HepG2 (cell line): ENCODE measurements around the gene GLS2. TPM values are rescaled to one million over a fixed set of nuclear protein-coding genes. Genes with fewer than 3 reads are reported as not detected.

Source experiments
- CC2D1A ChIP-seq: sonication (generic); formaldehyde crosslinking; IDR thresholded peaks from 2 replicates; pipeline ENCODE4 v1.8.1; 2023; ENCODE audit warnings: mild to moderate bottlenecking, missing genetic modification reagents
- CEBPB ChIP-seq: IDR thresholded peaks from 2 replicates; pipeline ENCODE4 v1.6.1; 2011; ENCODE audit warnings: low read depth, low read length, improper control_type of control experiment, borderline replicate concordance
- EHMT2 ChIP-seq: fragments of 200-600 bp; sonication (generic); IDR thresholded peaks from 2 replicates; pipeline ENCODE4 v1.7.0; 2017; ENCODE audit warnings: antibody characterized with exemption, low read depth, low read length, borderline replicate concordance
- ERF ChIP-seq: IDR thresholded peaks from 2 replicates; pipeline ENCODE4 v1.6.1; 2018; ENCODE audit warnings: missing biosample characterization, missing genetic modification reagents
- ESRRA ChIP-seq: sonication (generic); formaldehyde crosslinking; IDR thresholded peaks from 2 replicates; pipeline ENCODE4 v1.5.1; 2020; ENCODE audit warnings: mild to moderate bottlenecking, low read depth, missing genetic modification reagents
- HNRNPUL1 ChIP-seq: fragments of 200-400 bp; formaldehyde crosslinking; IDR thresholded peaks from 2 replicates; pipeline ENCODE4 v1.6.1; 2017; ENCODE audit warnings: low read depth, mild to moderate bottlenecking, low read length, moderate library complexity
- KIAA2018 ChIP-seq: sonication (generic); formaldehyde crosslinking; IDR thresholded peaks from 2 replicates; pipeline ENCODE4 v1.5.0; 2020; ENCODE audit warnings: mild to moderate bottlenecking, missing genetic modification reagents, borderline replicate concordance
- MLX ChIP-seq: IDR thresholded peaks from 2 replicates; pipeline ENCODE4 v1.6.1; 2016
- NR3C1 ChIP-seq: sonication (generic); formaldehyde crosslinking; IDR thresholded peaks from 2 replicates; pipeline ENCODE4 v1.4.0; 2020; ENCODE audit warnings: missing genetic modification reagents
- SP1 ChIP-seq, 2 experiments: fragments of 450-650 bp in 1 of 2; sonication (generic) in 1 of 2; formaldehyde crosslinking in 1 of 2; IDR thresholded peaks; 2 replicates each; pipeline versions ENCODE4 v1.4.0 to v1.6.1; 2016 to 2020; ENCODE audit warnings: missing genetic modification reagents in 1 of 2
- WIZ ChIP-seq: sonication (generic); formaldehyde crosslinking; IDR thresholded peaks from 2 replicates; pipeline ENCODE4 v1.5.1; 2020; ENCODE audit warnings: mild to moderate bottlenecking, missing genetic modification reagents
- ZNF44 ChIP-seq: sonication (generic); formaldehyde crosslinking; IDR thresholded peaks from 2 replicates; pipeline ENCODE4 v1.5.1; 2020; ENCODE audit warnings: mild to moderate bottlenecking, missing genetic modification reagents
- ZNF468 ChIP-seq: sonication (generic); formaldehyde crosslinking; IDR thresholded peaks from 2 replicates; pipeline ENCODE4 v1.8.0; 2022; ENCODE audit warnings: mild to moderate bottlenecking, moderate library complexity, missing genetic modification reagents
- ZNF546 ChIP-seq: sonication (generic); formaldehyde crosslinking; conservative IDR thresholded peaks from 2 replicates; pipeline ENCODE4 v1.8.1; 2023; ENCODE audit warnings: mild to moderate bottlenecking, missing genetic modification reagents
- ZNF549 ChIP-seq: sonication (generic); formaldehyde crosslinking; IDR thresholded peaks from 2 replicates; pipeline ENCODE4 v1.5.0; 2020; ENCODE audit warnings: missing genetic modification reagents
- ZSCAN30 ChIP-seq: sonication (generic); formaldehyde crosslinking; IDR thresholded peaks from 2 replicates; pipeline ENCODE4 v1.5.0; 2020; ENCODE audit warnings: mild to moderate bottlenecking, missing genetic modification reagents
- polyA plus RNA-seq, 8 experiments: library from polyadenylated mRNA; depleted of rRNA in 3 of 8; stranded (reverse) in 7 of 8; unstranded in 1 of 8; fragments of >200 nt; fragmentation: Illumina TruSeq in 4 of 8; extraction: Trizol in 4 of 8; gene quantifications; 2 replicates each; pipeline versions ENCODE4 v1.2.1 to v1.2.3, GENCODE V29; 2011 to 2016; ENCODE audit warnings: low read depth in 4 of 8, missing spikeins in 1 of 8, mixed read lengths in 1 of 8; ENCODE audit not compliant: insufficient read depth in 1 of 8
- total RNA-seq, 5 experiments: library from RNA; depleted of rRNA; stranded (reverse); fragments of >200 nt; fragmentation: Illumina TruSeq; extraction: Trizol; gene quantifications; 2 replicates each; pipeline ENCODE4 v1.2.3, GENCODE V29; 2016; ENCODE audit warnings: low read depth in 1 of 5
- TF ChIP-seq, protein P1 (sequence below): sonication (generic); formaldehyde crosslinking; IDR thresholded peaks from 2 replicates; pipeline ENCODE4 v1.4.0; 2020; ENCODE audit warnings: mild to moderate bottlenecking, low read depth, missing genetic modification reagents

GLS2 gene
- total and polyA plus RNA-seq, 2 of the 13 experiments (the other 11 are each of a cell fraction or from before 2014, with no cell fraction given): 8.6 to 12.2 TPM

DNA sequence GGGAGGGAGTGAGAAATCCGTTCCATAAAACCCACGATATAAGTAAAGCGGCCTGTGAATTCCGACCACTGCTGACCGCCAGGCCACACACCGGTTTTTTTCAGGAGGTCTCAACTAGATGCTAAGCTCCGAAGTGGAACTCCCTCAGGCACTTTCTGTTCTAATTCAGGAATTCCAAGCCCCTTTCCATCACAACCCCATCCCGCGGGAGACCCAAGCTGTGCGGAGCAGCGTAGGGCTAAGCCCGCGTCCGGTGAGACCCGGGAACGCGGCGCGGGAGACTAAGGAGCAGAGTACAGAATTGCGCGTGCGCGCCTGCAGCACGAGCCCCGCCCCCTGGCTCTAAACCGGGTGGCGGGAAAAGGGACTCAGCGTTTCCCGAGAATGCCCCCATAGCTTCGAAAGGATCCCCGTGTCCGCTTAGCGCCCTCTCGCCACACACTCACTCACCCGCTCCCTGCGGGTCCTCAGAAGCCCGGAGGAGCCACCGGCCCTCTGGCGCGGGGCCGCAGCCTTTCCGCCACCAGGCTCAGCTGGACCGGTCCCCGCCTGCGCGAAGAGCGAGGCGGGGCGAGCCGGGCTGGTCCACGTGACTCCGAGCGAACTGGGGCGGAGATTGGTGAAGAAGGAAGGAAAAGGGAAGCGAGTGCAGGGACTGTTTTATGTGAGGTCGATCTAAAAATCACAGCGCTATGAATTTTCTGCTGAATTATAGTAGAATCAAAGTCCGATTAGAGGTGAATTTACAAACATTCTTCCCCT, 38.9 kb downstream of the GLS2 start, which contains the start of gene TIMELESS (continued):
- no peak for TF ChIP-seq HNRNPUL1
- TF ChIP-seq WIZ (CRISPR knock-in tag): peak; percentile 68; the same call in 1 of the 2 replicates
- TF ChIP-seq NR3C1 (CRISPR knock-in tag): no peak
- no peak for TF ChIP-seq ZNF549
- 0 out of 2 replicates have a peak, but pooled peaks have one; percentile 33 for TF ChIP-seq MLX (CRISPR knock-in tag)
- TF ChIP-seq ESRRA (CRISPR knock-in tag): peak; percentile 73; the same call in 1 of the 2 replicates
- TF ChIP-seq, protein P1, sequence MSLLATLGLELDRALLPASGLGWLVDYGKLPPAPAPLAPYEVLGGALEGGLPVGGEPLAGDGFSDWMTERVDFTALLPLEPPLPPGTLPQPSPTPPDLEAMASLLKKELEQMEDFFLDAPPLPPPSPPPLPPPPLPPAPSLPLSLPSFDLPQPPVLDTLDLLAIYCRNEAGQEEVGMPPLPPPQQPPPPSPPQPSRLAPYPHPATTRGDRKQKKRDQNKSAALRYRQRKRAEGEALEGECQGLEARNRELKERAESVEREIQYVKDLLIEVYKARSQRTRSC: no peak; the same call in 1 of the 2 replicates
- no peak for TF ChIP-seq ZNF468 (CRISPR knock-in tag)
- TF ChIP-seq ZSCAN30 (CRISPR knock-in tag): no peak
- no peak for TF ChIP-seq ZNF546 (CRISPR knock-in tag)
- no peak for TF ChIP-seq CEBPB
- no peak for TF ChIP-seq KIAA2018 (CRISPR knock-in tag)
- no peak for TF ChIP-seq EHMT2
- no peak for TF ChIP-seq CC2D1A (CRISPR knock-in tag)
- peak; percentile 88 for TF ChIP-seq ERF (CRISPR knock-in tag)
- no peak for TF ChIP-seq SP1 (IDR thresholded peaks at IDR 0.05)
- no peak; the same call in 1 of the 2 replicates for TF ChIP-seq SP1 (CRISPR knock-in tag; IDR thresholded peaks at IDR 0.05)
- TF ChIP-seq ZNF44 (CRISPR knock-in tag): peak; percentile 80; the same call in 1 of the 2 replicates
